Measurements from ENCODE around the gene SVOPL.

DNA sequence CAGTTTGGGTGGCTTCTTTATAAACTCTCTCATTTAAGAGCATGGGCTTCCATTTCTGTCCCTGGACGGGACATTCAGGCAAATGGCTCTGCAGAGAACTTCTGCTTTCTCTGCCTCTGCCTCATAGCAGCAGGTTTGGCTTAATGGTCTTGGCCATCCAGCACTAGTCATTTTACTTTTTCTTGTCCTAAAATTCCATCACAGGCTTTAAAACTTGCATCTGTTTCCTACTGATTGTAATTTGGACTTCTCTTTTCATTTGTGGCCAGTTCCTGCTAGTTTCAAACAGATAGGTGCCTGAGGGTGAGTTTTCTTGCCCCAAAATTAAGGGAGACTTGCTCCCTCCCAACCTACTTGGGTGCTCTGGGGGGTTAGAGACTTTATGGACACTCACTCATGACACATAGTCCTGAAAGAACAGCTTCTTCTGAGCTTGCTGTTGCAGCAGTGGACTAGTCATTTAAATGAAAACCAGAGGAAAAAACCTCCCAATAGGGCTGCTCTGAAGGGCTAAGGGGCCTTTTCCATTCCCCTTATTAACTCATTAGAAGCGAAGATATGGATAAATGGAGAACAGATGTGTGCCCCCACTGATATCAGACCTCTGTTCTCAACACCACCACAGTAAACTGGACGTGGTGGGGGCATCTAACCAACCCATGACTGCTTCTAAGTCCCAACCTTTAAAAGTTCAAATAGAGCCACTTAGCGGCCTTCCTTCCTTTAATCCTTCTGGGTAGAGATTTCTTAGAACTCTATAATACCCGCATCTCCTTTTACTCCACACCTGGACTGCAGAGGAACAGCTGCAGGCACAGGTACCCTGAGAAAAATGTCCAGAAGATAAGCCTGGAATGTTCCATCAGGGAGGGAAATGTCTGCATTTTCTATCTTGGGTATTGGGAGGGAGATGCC is 38.8 kb downstream of the SVOPL start:
- no peak for TF ChIP-seq EP300 (IDR thresholded peaks at IDR 0.05; ENCODE audit: borderline replicate concordance)
- TF ChIP-seq RAD21 (IDR thresholded peaks at IDR 0.05; ENCODE audit: low read depth) = no peak
- TF ChIP-seq YY1 (IDR thresholded peaks at IDR 0.05; ENCODE audit: low read depth) = no peak
- TF ChIP-seq TAF1 (IDR thresholded peaks at IDR 0.05; ENCODE audit: low read depth) = no peak
